HL-60 (cell line): ENCODE measurements around the gene TGFBI.

Experiments
- DNase-seq, 2 experiments: peaks; one replicate each; pipeline ENCODE4 v3.0.0-alpha.2; 2010 to 2020; ENCODE audit warnings: low read depth in 1 of 2, low spot score in 1 of 2
- H3K27ac ChIP-seq: fragments of 250-450 bp; sonication (Bioruptor Pico); replicated peaks from 2 replicates; pipeline ENCODE4 v1.5.1; 2020; ENCODE audit warnings: mild to moderate bottlenecking, moderate library complexity
- H3K27me3 ChIP-seq: fragments of 250-450 bp; sonication (Bioruptor Pico); 2 replicates; pipeline ENCODE4 v1.5.1; 2021; ENCODE audit warnings: mild to moderate bottlenecking, moderate library complexity; ENCODE audit not compliant: insufficient read depth, poor library complexity, severe bottlenecking
- H3K4me3 ChIP-seq: replicated peaks from 2 replicates; pipeline ENCODE4 v1.5.1; 2011; ENCODE audit warnings: mild to moderate bottlenecking, control low read depth, low read length; ENCODE audit not compliant: insufficient read depth
- GABPA ChIP-seq: IDR thresholded peaks from 2 replicates; pipeline ENCODE4 v1.6.1; 2012; ENCODE audit warnings: low read depth
- POLR2AphosphoS5 ChIP-seq: IDR thresholded peaks from 2 replicates; pipeline ENCODE4 v1.6.1; 2012; ENCODE audit warnings: low read depth
- SPI1 ChIP-seq: IDR thresholded peaks from 2 replicates; pipeline ENCODE4 v1.6.1; 2012; ENCODE audit warnings: low read depth, mild to moderate bottlenecking, borderline replicate concordance
- TF ChIP-seq, protein P1 (sequence below): IDR thresholded peaks from one replicate; pipeline ENCODE4 v1.5.1; 2011; ENCODE audit warnings: low read length, control low read depth, inconsistent platforms; ENCODE audit not compliant: insufficient read depth
- TF ChIP-seq, protein P2 (sequence below): IDR thresholded peaks from 2 replicates; pipeline ENCODE4 v1.6.1; 2012; ENCODE audit warnings: low read depth; ENCODE audit not compliant: insufficient replicate concordance

Gene TGFBI

DNA sequence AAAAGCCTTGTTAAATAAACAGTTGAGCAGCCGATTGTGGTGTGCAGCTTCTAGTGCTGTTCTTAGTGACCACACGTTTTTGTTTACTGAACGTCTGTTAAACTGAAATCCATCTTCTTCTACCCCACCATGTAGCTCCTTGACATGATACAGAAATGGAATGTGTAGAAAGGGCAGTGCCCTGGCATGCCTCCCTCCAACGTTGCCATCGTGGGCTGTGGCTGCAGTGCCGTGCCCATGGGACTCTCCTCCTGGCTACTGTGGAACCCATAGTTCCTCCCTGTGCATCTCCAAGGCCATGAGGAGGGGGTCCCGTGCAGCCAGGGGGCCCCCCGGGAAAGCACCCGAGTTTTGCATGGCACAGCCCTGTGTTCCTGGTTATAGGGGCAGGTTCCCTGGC, 23.3 kb upstream of the TGFBI start:
- H3K27me3 ChIP-seq, result no peaks in the 10 kb centered on the region
- no peak overlapping the region for H3K27ac ChIP-seq
- no peak for DNase-seq
- H3K4me3 ChIP-seq, result no peak overlapping the region
- TF ChIP-seq POLR2AphosphoS5, result no peak
- TF ChIP-seq SPI1, result no peak
- TF ChIP-seq, protein P1, sequence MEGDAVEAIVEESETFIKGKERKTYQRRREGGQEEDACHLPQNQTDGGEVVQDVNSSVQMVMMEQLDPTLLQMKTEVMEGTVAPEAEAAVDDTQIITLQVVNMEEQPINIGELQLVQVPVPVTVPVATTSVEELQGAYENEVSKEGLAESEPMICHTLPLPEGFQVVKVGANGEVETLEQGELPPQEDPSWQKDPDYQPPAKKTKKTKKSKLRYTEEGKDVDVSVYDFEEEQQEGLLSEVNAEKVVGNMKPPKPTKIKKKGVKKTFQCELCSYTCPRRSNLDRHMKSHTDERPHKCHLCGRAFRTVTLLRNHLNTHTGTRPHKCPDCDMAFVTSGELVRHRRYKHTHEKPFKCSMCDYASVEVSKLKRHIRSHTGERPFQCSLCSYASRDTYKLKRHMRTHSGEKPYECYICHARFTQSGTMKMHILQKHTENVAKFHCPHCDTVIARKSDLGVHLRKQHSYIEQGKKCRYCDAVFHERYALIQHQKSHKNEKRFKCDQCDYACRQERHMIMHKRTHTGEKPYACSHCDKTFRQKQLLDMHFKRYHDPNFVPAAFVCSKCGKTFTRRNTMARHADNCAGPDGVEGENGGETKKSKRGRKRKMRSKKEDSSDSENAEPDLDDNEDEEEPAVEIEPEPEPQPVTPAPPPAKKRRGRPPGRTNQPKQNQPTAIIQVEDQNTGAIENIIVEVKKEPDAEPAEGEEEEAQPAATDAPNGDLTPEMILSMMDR, result no peak
- TF ChIP-seq, protein P2, sequence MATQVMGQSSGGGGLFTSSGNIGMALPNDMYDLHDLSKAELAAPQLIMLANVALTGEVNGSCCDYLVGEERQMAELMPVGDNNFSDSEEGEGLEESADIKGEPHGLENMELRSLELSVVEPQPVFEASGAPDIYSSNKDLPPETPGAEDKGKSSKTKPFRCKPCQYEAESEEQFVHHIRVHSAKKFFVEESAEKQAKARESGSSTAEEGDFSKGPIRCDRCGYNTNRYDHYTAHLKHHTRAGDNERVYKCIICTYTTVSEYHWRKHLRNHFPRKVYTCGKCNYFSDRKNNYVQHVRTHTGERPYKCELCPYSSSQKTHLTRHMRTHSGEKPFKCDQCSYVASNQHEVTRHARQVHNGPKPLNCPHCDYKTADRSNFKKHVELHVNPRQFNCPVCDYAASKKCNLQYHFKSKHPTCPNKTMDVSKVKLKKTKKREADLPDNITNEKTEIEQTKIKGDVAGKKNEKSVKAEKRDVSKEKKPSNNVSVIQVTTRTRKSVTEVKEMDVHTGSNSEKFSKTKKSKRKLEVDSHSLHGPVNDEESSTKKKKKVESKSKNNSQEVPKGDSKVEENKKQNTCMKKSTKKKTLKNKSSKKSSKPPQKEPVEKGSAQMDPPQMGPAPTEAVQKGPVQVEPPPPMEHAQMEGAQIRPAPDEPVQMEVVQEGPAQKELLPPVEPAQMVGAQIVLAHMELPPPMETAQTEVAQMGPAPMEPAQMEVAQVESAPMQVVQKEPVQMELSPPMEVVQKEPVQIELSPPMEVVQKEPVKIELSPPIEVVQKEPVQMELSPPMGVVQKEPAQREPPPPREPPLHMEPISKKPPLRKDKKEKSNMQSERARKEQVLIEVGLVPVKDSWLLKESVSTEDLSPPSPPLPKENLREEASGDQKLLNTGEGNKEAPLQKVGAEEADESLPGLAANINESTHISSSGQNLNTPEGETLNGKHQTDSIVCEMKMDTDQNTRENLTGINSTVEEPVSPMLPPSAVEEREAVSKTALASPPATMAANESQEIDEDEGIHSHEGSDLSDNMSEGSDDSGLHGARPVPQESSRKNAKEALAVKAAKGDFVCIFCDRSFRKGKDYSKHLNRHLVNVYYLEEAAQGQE, result no peak
- no peak for TF ChIP-seq GABPA

DNA sequence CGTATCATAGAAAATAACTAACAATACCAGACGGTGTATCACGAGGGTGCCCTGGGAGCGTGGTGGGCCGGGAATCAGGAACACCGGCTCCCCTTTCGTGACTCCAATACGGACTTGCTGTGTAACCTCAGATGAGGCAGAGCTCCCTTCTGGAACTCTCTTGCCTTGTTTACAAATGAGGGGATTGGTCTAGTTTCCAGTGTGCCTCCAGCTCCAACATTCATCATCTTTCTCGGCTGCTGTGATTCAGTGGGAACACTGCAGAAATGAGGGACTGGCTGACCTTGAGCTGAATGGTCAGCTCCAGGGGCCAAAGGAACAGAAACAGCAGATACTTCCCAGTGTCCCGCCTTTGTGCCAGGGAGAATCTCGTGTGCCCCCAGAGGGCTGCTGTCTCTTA, 22.6 kb upstream of the TGFBI start:
- Histone ChIP-seq H3K27ac (no peak overlapping the region), H3K4me3 (no peak overlapping the region), H3K27me3 (no peaks in the 10 kb centered on the region)
- no peak for DNase-seq
- TF ChIP-seq, protein P2, result no peak
- no peak for TF ChIP-seq GABPA
- TF ChIP-seq, protein P1, result no peak
- TF ChIP-seq SPI1, result no peak
- TF ChIP-seq POLR2AphosphoS5, result no peak

DNA sequence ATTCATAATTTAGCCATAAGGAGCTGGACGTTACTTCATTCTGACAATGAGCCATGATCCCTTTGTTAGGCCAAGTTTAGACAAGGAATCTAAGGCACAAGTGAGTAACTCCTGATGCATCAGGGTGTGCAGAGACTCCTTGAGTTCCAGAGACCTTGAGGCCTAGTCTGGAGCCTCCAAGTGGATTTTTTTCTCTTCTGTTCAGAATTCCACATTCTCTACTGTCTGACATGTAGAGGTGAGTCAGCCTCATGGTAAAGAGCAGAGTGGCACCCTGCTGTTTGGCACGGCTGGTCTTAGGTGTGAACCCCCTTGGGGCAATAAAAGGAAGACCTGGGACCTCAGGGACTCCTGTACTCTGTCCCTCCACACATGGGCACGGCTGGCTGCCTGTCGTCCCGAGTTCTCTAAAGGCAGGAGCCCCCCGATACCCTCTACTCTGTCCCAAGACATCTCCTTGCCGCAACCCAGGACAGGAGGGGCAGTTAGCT, 22.0 kb upstream of the TGFBI start:
- TF ChIP-seq SPI1 (no peak), GABPA (no peak), POLR2AphosphoS5 (no peak)
- TF ChIP-seq, protein P2, result no peak
- TF ChIP-seq, protein P1, result no peak
- Histone ChIP-seq H3K4me3 (no peak overlapping the region), H3K27ac (no peak overlapping the region), H3K27me3 (no peaks in the 10 kb centered on the region)
- DNase-seq, result no peak
